DMS153 (cell line): ENCODE results near the gene GLTP.
"Not testable (repeated sequence)": the region's sequence is repeated elsewhere in the genome, so short reads cannot be mapped to it uniquely, and the experiment has no call there.

Experiments used
- DNase-seq: peaks from one replicate; lab custom pipeline; 2025; lab: John Stamatoyannopoulos, UW

Gene GLTP

GRCh38 chr12:109902891-109903418 is 22.6 kb upstream of the GLTP start:
- no peak for DNase-seq

GRCh38 chr12:109900752-109901580 is 20.6 kb upstream of the GLTP start:
- no peak for DNase-seq

- DNase-seq, result peak; percentile 72
Measured at GRCh38 chr12:109899783-109900751, 19.7 kb upstream of the GLTP start, which contains the start of gene TCHP. Gene TCHP, plus strand, starts transcription at chr12:109900274. Its CDS starts 2,753 bp downstream, at chr12:109903027.

- not testable (repeated sequence) for DNase-seq
Measured at GRCh38 chr12:109899345-109899744, 19.0 kb upstream of the GLTP start.

- no peak for DNase-seq
Measured at GRCh38 chr12:109897029-109897428, 16.7 kb upstream of the GLTP start.

- DNase-seq, result no peak
Measured at GRCh38 chr12:109896188-109896587, 15.8 kb upstream of the GLTP start.

GRCh38 chr12:109894939-109895338 is 14.6 kb upstream of the GLTP start:
- no peak for DNase-seq

GRCh38 chr12:109893261-109893995 is 13.1 kb upstream of the GLTP start:
- DNase-seq, result no peak

GRCh38 chr12:109892748-109893147 is 12.4 kb upstream of the GLTP start:
- no peak for DNase-seq

GRCh38 chr12:109892165-109892715 is 11.9 kb upstream of the GLTP start:
- no peak for DNase-seq

- DNase-seq, result not testable (repeated sequence)
Measured at GRCh38 chr12:109891731-109892130, 11.4 kb upstream of the GLTP start.

- no peak for DNase-seq
Measured at GRCh38 chr12:109890620-109891170, 10.4 kb upstream of the GLTP start.

- DNase-seq, result no peak
Measured at GRCh38 chr12:109888179-109889020, 8.1 kb upstream of the GLTP start.

- DNase-seq, result no peak
Measured at GRCh38 chr12:109885616-109886015, 5.3 kb upstream of the GLTP start.

GRCh38 chr12:109883461-109883860 is 3.1 kb upstream of the GLTP start:
- no peak for DNase-seq

- DNase-seq, result no peak
Measured at GRCh38 chr12:109881752-109882151, 1.4 kb upstream of the GLTP start.

- DNase-seq, result no peak
Measured at GRCh38 chr12:109880938-109881337, 597 bp upstream of the GLTP start.

GRCh38 chr12:109879351-109880042 is 844 bp downstream of the GLTP start:
- no peak for DNase-seq

- no peak for DNase-seq
Measured at GRCh38 chr12:109878749-109879148, 1.6 kb downstream of the GLTP start.

GRCh38 chr12:109878247-109878625 is 2.1 kb downstream of the GLTP start:
- DNase-seq, result no peak
